Uterus (tissue), 2 donors: ENCODE data around the gene CHCHD4.

Experiments used
- CTCF ChIP-seq, 4 experiments: fragments of 200-600 bp in 2 of 4; fragments of 450-650 bp in 2 of 4; sonication (generic) in 2 of 4; IDR thresholded peaks; one replicate each; pipeline ENCODE4 v1.5.1; 2016 to 2019; ENCODE audit warnings: antibody characterized with exemption in 4 of 4, mild to moderate bottlenecking in 2 of 4, moderate library complexity in 1 of 4
- POLR2A ChIP-seq, 2 donors: fragments of 450-650 bp; IDR thresholded peaks; one replicate each; pipeline ENCODE4 v1.6.1; 2016; ENCODE audit warnings: antibody characterized with exemption in 2 of 2, mild to moderate bottlenecking in 1 of 2, moderate library complexity in 1 of 2

GRCh38 chr3:14148041-14148985 is 23.6 kb upstream of the CHCHD4 start:
- no peak for TF ChIP-seq CTCF (IDR thresholded peaks at IDR 0.05)
- no peak for TF ChIP-seq POLR2A (IDR thresholded peaks at IDR 0.05)
